GDM1 (cell line): Measurements from ENCODE around the gene TNFRSF19.

Experiments
- DNase-seq: peaks from one replicate; lab custom pipeline; 2025; lab: John Stamatoyannopoulos, UW

TNFRSF19 gene

DNA sequence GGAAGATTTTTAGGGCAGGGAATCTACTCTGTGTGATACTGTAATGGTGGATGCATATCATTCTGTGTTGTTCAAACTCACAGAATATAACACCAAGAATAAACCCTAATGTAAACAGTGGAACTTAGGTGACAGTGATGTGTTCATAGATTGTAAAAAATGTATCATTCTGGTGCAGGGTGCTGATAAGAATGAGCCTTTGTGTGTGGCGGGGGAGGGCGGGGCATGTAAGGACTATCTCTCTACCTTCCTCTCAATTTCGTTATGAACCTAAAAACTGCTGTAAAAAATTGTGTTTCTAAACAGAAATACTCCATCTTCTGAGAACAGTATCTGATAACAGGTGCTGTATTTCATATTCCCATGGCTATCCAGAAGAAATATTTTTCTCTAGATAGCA is 35.6 kb downstream of the TNFRSF19 start:
- no peak for DNase-seq

DNA sequence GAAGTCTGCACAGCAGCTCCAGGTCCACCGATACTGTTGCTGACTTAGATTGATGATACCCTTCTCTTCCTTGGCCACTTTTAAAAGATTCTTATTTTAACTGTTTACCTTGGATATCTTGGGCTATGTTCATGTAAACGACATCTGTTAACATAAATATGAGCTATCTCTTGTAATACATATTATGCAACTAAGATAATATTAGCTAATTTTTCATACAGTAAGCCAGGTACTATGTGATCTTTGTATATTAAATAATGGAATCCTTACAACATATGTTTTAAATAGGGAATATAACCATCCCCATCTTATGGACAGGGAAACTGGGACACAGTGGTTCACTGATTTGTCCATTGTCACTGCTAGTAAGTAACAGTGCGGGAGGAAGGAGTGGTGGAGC is 37.9 kb downstream of the TNFRSF19 start:
- DNase-seq, result no peak

GRCh38 chr13:23608701-23609413 is 38.6 kb downstream of the TNFRSF19 start:
- no peak for DNase-seq

DNA sequence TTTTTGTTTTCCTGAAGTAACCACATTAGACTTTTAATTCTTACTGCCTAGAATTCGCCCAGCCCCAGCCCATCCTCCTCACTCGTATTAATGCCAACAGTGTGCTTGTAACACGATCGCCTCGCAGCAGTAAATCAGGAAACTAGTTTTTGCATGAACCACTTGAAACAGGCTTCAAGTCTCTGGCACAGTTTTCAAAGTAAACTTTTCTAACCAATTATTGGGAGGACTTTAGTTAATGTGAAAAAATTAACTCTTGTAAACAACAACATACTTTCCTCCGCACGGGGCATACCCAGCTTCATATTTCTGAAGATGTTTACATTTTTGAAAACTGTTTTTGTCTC is 39.2 kb downstream of the TNFRSF19 start:
- no peak for DNase-seq

- DNase-seq, result no peak
These were observed 39.8 kb downstream of the TNFRSF19 start for GRCh38 chr13:23609874-23610576.

- no peak for DNase-seq
These were observed 40.8 kb downstream of the TNFRSF19 start for GRCh38 chr13:23610966-23611491.

- no peak for DNase-seq
These were observed 42.0 kb downstream of the TNFRSF19 start for GRCh38 chr13:23612182-23612581.

GRCh38 chr13:23612731-23613130 is 42.5 kb downstream of the TNFRSF19 start:
- no peak for DNase-seq

DNA sequence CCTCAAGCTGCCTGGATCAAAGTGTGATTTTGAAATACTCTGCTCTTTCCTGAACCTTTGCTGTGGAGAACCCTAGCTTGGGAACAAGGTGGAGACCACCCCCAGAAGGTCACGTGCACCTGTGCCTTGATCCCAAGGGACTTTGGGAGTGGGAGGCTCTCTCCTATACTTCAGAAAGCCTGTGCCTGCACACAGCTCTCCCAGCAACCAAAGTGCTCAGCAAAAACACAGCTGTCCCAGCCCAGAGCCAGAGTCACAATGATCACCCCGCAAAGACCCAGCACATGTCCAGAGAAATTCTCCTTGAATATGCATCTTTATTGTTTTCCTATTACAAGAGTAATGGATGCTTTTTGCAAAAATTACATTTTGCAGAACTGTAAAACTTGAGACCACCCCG is 43.4 kb downstream of the TNFRSF19 start:
- no peak for DNase-seq

- DNase-seq, result no peak
These were observed 45.3 kb downstream of the TNFRSF19 start for GRCh38 chr13:23615395-23616081.

GRCh38 chr13:23616228-23616627 is 46.0 kb downstream of the TNFRSF19 start:
- DNase-seq, result no peak

DNA sequence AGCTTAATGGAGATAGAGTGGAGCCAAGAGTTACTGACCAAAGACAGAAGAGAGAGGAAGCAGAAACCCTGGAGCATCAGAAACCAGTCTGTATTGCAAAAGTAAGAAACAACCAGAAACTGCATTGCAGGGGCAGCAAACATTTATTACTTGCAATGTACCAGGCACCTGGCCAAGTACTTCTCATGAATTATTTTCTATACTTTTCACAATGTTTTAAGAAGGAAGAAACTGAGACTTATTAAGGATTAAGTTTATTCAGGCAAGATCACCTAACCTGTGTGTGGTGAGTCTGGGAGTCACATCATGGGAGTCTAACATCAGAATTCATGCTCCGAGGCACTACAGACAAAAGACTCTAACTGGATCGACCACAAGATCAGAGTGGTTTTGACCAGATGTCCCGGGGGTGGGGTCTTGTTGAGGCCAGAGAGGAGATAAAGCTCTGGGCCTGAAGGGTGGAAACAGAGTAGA is 47.4 kb downstream of the TNFRSF19 start:
- no peak for DNase-seq

DNA sequence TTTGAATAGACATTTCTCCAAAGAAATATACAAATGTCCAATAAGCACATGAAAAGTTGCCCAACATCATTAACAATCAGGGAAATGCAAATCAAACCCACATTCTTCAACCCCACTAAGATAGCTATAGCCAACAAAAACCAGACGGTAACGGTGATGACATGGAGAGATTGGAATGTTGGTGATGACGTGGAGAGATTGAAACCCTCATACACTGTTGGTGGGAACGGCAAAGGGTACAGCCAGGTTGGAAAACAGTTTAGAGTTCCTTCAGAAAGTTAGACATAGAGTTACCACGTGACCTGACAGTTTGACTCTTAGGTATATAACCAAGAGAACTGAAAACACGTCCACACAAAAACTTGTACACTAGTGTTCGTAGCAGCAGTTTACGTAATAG is 48.1 kb downstream of the TNFRSF19 start:
- DNase-seq, result no peak

DNA sequence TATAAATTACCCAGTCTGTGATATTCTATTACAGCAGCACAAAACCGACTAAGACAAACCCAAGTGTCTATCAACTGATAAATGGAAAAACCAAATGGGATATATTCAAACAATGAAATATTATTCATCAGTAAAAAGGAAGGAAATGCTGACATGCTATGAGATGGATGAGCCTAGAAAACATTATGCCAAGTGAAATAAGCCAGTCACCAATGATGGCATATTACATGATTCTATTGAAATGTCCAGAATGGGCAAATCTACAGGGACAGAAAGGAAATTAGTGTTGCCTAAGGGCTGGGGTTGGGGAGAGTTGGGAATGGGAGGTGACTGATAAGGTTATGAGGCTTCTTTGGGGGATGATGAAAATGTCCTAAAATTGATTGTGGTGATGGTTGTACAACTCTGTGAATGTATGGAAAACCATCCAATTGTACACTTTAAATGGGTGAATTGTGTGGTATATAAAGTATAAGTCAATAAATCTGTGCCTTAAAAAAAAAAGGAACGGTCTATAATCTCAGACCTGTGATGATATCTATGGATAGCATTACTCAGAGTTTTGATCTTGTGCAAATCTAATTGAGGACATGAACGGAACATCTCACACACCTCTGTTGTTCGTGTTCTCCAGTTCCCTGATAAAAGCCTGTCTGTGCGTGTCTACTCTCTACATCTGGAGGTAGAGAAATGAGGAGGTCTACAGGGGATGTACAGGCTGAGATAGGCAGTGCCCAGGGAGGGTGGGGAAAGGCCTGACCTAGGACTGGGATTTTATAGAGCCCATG is 49.0 kb downstream of the TNFRSF19 start:
- DNase-seq, result no peak

GRCh38 chr13:23620211-23620610 is 50.0 kb downstream of the TNFRSF19 start:
- DNase-seq, result no peak

DNA sequence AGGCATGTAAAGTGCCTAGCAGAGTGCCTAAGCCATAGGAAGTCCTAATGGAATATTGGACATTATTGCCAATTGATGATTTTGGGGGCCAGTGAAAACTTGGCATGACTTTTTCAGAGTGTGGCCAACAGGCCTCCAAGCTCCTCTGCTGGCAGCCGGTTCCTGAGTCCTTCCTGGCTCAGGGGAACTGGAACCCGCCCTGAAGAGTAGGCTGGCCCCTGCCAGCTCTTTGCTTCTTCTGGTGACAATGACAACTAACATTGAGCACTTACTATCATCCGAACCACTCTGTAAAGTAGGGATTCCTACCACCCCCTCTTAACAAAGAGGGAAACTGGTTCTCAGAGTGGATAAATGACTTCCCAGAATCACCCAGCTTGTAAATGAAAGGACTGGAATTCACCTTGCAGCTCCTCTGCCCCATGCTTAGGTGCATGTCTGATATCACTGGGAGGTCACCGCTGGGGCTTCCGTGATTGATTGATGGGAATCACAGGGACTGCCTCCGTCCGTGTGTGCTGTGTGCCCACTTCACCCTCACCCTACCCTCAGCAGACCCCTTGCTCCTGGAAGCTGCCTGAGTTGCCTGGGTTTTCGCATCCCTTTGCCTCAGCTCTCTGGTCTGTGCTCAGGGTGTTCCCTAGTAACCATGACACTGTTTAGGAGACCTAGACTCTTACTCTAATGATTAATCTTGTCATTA is 50.6 kb downstream of the TNFRSF19 start:
- no peak for DNase-seq

DNA sequence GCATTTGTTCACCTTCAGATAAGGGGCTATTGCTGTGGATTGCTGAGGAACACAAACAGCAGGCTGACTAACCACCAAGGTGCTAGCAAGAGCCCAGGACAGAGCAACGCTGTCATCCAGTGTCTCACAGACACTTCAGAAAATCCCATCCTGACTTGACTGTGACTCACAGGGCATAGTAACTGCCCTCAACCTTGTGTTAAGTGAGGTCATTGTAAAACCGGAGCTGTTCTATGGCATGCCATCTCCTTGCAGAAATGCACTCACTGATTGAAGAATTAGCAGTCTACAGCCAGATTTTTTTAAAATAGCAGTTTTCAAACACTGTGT is 51.1 kb downstream of the TNFRSF19 start:
- DNase-seq, result no peak

DNA sequence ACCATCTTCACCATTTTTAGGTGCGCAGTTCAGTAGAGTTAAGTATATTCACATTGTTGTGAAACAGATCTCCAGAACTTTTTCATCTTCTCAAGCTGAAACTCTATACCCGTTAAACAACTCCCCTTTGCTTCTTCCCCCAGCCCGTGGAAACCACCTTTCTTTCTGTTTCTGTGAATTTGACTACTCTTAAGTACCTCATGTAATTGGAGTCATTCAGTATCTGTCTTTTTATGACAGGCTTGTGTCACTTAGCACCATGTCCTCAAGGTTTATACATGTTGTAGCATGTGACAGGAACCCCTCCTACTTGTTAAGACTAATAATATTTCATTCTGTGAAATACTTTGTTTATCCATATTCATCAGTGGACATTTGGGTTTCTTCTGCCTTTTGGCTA is 52.8 kb downstream of the TNFRSF19 start:
- DNase-seq, result no peak

DNA sequence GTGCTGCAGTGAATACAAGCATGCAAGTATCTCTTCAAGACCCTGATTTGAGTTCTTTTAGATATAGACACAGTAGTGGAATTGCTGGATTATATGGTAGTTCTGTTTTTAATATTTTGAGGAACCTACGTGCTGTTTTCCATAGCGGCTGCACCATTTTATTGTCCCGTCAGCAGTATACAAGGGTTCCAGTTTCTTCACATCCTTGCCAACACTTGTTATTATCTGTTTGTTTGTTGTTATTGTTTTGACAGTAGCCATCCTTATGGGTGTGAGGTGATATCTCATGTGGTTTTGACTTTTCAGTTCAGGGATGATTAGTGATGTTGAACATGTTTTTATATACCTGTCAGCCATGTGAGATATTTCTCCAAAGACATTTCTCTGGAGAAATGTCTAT is 53.2 kb downstream of the TNFRSF19 start:
- no peak for DNase-seq

DNA sequence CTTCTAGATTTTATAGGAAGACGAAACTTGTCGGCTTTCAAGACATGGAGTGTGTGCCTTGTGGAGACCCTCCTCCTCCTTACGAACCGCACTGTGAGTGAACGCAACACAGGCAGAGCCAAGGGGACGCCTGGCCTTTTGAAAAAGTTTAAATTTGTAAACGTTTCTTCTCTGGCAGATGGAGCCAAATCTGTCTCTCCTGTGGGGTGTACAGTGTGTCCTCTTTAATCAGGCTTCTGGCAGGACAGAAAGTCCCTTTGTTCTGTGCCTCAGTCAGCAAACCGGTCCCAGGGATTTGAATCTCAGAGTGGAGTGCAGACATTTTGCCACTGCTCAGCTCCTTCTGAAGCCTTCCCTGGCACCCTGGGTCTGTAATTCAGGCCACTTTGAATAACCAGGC is 56.5 kb downstream of the TNFRSF19 start:
- no peak for DNase-seq

GRCh38 chr13:23627410-23627809 is 57.2 kb downstream of the TNFRSF19 start:
- DNase-seq, result no peak

- no peak for DNase-seq
These were observed 58.0 kb downstream of the TNFRSF19 start for GRCh38 chr13:23628250-23628649.
